Measurements from ENCODE around the gene TEAD3.
"Not testable (repeated sequence)": the region's sequence is repeated elsewhere in the genome, so short reads cannot be mapped to it uniquely, and the experiment has no call there.

The TEAD3 gene

GRCh38 chr6:35496841-35497570 is at the start of gene TEAD3:
Gene TEAD3 (minus strand): TSS chr6:35497079.
- DNase-seq (ENCODE audit: low read depth, low spot score): no peak

GRCh38 chr6:35544769-35545361 is 48.0 kb upstream of the TEAD3 start:
- no peak for DNase-seq (ENCODE audit: low read depth, low spot score)

DNA sequence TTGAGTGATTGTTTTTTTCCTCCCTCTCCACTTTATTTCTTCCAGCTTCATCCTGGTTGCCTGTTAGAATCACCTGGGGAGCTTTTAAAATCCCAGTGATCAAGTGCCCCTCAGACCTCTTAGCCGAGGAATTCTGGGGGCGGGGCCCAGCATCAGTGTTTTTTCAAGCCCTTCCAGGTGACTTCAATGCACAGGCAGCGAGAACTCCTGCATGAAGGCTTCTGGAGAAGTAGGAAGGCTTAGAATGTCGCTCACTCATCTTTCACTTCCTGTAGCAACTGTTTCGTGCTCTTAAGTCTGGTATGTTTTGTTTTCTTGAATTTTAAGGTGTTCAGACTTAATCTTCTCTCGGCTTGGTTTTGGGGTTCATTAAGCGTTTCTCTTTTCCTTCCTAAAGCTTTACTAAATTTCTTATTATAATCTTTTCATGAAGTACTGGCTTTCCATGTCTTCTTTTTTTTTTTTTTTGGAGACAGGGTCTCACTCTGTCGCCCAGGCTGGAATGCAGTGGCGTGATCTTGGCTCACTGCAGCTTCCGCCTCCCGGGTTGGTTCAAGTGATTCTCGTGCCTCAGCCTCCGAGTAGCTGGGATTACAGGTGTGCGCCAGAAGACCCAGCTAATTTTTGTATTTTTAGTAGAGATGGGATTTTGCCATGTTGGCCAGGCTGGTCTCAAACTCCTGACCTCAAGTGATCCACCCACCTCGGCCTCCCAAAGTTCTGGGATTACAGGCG is 46.7 kb upstream of the TEAD3 start:
- DNase-seq (ENCODE audit: low read depth, low spot score): peak; percentile 60

GRCh38 chr6:35541836-35542235 is 45.0 kb upstream of the TEAD3 start:
- DNase-seq (ENCODE audit: low read depth, low spot score): no peak

DNA sequence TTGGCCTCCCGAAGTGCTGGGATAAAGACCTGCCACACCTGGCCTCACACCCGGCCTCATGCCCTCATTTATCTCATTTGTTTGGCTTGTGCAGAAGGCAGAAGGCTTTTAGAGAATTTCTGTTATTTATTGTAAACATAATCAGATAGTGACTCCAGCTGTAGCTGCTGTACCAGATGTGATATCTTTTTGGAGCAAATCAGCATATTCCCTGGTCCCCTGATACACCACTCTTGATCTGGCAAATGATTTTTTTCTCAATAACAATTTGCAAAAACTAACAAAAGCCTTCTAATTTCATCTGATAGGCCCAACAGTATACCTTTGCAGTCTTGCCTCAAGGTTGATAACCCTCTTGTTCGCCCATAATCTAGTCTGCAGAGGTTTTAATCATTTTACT is 42.3 kb upstream of the TEAD3 start:
- no peak for DNase-seq (ENCODE audit: low read depth, low spot score)

- DNase-seq (ENCODE audit: low read depth, low spot score): not testable (repeated sequence)
Observed at GRCh38 chr6:35535847-35536246, 39.0 kb upstream of the TEAD3 start.

DNA sequence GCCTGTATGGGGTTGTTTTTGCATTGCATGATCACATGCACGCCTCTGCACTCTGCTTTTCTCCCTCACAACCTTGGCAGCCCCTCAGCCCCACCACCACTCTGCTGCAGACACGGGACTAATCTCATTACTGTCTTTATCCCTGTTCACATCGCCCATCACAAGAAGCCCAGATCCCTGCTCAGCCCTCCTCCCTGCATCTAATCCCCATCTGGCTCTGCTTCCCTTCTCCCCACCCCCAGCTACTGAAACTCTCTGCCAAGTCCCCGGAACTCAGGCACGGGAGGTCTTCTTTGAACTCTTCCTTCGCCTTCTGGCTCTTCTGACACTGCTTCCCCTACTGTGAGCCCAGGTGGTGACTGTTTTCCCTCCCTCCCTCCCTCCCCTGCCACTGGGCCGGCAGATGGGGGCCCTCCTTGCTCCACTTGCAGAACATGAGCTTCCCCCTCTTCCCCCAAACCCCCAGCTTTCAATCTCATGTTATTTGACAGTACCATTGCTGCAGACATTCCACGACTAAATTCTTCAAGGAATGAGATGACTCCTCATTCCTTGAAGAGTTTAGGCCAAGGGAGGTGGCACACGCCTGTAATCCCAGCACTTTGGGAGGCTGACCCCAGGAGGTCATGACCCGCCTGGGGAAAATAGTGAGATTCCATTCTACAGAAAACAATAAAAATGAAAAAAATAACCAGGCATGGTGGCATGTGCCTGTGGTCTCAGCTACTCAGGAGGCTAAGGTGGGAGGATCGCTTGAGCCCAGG is 37.7 kb upstream of the TEAD3 start:
- no peak for DNase-seq (ENCODE audit: low read depth, low spot score)

DNA sequence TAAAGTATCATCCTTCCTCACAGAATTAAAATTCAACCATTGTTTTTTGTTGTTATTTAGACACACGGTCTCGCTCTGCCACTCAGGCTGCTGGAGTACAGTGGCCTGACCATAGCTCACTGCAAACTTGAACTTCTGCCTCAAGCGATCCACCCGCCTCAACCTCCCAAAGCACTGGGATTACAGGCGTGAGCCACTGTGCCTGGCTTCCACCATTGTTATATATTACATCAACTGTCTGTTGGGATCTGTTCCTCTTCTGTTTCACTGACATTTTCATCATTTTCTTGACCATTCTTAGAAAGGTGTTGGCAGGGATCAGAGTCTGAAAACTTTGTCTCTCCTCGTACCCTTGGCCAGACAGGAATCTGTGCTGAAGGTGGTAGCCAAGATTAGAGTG is 37.1 kb upstream of the TEAD3 start:
- no peak for DNase-seq (ENCODE audit: low read depth, low spot score)

GRCh38 chr6:35532126-35532525 is 35.2 kb upstream of the TEAD3 start:
- DNase-seq (ENCODE audit: low read depth, low spot score): no peak

GRCh38 chr6:35524380-35525020 is 27.6 kb upstream of the TEAD3 start:
- DNase-seq (ENCODE audit: low read depth, low spot score): no peak

- DNase-seq (ENCODE audit: low read depth, low spot score): no peak
Observed at GRCh38 chr6:35522660-35523658, 26.1 kb upstream of the TEAD3 start.

DNA sequence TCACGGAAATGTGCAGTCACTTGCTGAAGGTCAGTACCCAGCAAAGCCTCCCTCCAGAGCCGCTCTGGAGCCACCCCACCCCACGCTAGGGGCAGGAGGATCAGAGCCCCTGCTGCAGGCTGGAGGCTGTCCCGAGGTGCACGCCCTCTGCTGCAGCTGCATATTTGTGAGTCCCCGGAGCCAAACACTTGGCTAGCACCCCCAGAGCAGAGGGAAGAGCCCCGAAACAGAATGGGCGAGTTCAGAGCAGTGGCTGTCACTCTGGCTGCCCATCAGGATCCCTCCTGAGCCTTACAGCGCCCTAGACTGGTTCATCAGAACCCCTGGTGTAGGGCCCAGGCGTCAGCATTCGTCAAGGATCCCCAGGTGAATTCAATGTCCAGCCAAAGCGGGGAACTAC is 25.3 kb upstream of the TEAD3 start:
- DNase-seq (ENCODE audit: low read depth, low spot score): no peak

GRCh38 chr6:35521235-35521634 is 24.4 kb upstream of the TEAD3 start:
- no peak for DNase-seq (ENCODE audit: low read depth, low spot score)

DNA sequence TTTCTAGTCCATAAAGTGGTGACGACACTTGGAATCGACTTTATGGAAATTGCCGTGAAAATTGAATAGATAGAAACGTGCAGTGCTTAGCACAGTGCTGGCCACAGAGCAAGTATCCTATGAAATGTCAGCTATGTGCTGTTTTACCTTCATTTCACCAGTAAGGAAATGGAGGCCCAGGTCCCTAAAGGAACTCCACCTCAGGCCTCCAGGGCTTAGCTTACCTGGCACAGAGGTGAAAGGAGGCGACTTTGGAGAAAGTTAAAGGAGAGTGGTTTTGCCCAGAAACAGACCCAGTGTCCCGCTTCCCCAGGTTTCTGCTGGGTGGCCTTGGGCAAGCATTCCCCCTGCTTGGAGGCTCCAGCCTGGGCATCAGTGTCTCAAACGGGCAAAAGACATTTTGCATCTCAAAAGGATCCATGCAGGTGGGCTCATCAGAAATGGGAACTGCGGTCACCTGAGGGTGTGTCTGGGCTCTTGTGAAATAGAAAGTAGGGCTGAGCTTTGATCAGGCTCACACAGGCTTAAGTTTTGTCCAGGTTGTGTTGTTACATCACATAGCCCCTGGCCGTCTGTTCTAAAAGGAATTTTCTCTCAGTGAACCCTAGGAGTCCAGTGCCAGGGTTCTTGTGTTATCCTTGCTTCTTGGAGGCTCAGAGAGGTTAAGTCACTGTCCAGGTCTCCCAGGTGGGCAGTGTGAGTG is 22.6 kb upstream of the TEAD3 start:
- DNase-seq (ENCODE audit: low read depth, low spot score): no peak

GRCh38 chr6:35518566-35519312 is 21.9 kb upstream of the TEAD3 start:
- no peak for DNase-seq (ENCODE audit: low read depth, low spot score)

GRCh38 chr6:35517978-35518377 is 21.1 kb upstream of the TEAD3 start:
- not testable (repeated sequence) for DNase-seq (ENCODE audit: low read depth, low spot score)

DNA sequence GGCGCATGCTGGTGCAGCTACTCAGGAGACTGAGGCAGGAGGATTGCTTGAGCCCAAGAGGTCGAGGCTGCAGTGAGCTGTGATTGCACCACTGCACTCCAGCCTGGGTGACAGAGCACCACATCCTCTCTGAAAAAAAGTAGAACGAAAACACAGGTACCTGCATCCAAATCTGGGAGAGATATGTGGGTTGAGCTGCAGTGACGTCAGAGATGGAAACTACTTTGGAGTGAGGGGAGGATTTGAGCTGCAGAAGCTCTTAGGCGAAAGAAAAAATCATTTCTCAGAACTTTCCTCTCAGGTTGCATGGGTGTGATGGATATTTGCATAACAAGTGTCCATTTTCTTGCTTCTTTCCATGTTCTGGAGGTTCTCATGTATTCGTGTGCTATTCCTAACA is 19.8 kb upstream of the TEAD3 start:
- DNase-seq (ENCODE audit: low read depth, low spot score): no peak

DNA sequence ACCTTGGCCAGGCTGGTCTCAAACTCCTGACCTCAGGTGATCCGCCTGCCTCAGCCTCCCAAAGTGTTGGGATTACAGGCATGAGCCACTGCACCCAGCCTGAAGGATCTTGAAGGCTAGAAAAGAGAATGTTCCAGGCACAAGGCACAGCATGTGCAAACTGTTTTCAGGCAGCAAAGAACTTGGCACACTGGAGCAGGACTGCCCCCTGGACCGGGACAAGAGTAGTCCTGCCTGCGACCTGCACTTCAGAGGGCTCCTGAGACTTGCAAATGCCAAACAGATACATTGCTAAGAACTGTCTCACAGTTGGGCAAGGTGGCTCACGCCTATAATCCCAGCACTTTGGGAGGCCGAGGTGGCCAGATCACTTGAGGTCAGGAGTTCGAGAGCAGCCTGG is 19.1 kb upstream of the TEAD3 start:
- DNase-seq (ENCODE audit: low read depth, low spot score): not testable (repeated sequence)

GRCh38 chr6:35514587-35514986 is 17.7 kb upstream of the TEAD3 start:
- DNase-seq (ENCODE audit: low read depth, low spot score): no peak

Data from iPS DF 19.7 (cell line).